Stimulated activated CD4-positive, alpha-beta T cell treated with anti-CD3 and anti-CD28 coated beads, Interleukin-15, amount 100 ng/mL, for 48 hours (primary cell): ENCODE data around the gene LTA4H.

Experiments used
- DNase-seq, 2 donors: peaks; one replicate each; pipeline ENCODE4 v3.0.0-alpha.2; 2020; ENCODE audit warnings: low read depth in 2 of 2

The LTA4H gene

DNA sequence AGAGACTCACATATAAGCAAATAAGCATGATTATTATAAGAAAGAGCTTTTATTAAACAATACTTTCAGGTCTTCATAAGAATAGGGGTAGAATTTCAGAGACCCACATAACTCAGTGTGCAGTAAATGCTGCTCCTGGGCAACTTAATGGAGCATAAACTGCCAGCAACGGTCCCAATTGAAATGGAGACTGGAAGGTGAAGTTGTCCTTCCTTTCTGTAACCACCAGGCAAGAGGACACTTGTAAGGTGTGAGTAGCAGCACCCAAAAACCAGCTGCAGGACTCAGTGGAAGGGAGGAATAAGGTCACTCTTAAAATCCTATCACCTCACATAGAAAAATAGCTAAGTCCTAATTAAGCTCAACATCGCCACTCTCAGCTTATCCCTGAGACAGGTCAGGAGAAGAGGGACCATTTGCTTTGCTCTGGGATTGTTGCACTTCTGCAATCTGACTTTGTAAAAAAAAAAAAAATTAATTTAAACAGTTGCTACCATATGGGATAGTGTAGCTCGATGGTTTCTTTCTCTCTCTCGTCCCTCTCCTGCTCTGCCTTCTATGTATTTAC is 22.7 kb upstream of the LTA4H start:
- no peak for DNase-seq

DNA sequence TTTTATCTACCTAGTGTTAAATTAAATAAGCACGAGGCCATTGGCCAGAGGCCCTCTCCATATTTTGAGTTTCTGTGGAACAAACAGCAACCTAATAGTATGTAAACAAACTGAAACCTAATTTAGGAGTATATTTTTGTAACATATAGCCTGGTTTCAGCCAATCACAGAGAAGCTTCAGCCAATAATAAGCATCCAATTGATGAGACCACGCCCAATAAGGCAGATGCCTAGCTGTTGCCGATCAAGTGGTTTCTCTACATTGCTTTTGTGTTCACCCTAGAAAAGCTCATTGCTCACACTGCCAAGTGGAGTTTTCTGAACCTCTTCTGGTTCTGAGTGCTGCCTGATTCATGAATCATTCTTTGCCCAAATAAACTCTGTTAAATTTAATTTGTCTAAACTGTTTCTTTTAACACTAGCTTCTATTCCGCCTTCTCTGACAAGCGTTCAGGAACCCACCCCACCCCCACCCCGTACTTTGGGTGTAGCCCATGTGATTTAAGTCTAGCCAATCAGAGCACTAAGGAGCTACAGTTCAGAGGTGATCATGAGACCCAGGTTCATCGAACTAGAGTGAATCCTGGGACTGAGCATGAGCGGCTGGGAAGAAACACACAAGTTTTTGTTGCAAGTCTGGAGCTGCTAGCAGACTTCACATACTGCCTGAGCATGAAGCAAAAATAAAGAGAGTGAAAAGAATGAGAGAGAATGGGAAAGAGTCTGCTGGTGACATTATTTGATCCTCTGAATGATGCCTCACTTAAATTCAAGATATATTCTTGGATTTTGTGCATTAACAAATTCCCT is 21.5 kb upstream of the LTA4H start:
- DNase-seq: no peak

DNA sequence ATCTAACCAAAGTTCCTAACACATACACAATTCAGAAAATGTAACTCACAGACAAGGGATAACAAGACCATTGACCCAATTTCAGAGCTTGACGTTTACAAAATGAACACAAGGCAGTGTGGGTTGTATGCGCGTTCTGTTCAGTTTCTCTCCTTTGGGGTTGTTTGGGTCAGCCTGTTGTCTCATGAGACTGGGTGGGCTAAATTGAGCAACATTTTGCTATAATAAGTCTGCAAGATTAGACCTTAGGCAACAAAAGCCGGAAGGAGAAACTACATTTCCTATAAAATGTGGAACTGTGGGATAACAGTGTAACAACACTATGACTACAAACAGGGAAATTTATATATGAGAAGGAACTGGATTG is 18.8 kb upstream of the LTA4H start:
- no peak for DNase-seq

DNA sequence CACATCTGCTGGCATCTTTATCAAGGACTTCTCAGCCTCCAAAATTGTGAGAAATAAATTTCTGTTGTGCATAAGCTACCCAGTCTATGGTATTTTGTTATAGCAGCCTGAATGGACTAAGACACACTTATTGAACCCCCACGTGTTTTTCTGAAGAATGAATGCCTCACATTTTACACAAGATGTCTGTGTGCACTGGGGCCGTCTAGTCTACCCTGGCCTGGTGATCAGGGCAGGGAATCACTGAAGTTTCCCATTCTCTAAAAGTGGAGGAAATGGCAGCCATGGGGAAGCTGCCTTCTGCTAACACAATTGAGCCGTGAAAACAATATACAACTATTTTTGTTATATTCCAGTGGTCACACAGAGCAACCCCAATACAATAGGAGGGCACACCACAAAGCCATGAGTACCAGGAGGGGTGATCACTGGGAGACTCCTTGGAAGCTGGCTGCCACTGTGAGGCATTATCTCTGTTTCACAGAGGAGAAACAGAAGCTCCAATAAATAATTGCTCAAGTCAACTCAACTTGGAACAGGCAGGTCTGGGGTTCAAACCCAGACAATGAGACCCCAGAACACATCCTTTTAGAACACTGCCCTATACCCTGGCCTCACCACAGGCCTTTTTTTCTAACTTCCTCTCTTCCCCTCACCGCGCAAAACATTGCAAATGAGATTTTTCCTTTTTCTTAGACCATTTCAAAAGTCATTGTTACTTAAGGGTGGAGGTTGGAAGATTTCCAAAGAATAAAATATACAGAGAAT is 18.3 kb upstream of the LTA4H start:
- no peak for DNase-seq

DNA sequence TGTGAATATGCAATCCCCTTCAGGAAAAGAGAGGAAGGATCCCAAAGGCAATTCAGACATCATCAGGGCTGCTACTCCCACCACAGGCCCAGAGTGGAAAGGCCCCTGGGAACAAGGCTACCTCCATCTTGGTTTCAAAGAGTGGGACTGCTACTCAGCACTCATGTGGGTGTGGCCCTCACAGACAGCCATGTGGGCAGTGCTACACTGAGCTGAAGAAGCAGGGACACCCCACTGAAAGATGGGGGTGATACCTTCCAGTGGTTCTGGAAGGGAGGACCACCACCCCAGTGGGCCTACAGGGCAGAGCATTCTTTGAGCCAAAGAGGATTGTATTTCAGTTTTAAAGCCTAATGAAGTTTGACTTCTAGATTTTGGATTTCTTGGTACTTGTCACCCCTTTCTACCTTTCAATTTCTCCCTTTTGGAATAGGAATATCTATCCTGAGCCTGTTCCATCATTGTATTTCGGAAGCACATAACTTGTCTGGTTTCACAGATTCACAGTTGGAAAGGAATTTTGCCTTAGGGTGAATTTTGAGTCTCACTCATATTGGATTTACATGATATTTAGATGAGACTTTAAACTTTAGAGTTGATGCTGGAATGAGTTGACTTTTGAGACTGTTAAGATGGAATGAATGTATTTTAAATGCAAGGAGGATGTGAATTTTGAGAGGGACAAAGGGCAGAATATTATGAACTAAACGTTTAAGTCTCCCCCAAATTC is 16.5 kb upstream of the LTA4H start:
- no peak for DNase-seq

DNA sequence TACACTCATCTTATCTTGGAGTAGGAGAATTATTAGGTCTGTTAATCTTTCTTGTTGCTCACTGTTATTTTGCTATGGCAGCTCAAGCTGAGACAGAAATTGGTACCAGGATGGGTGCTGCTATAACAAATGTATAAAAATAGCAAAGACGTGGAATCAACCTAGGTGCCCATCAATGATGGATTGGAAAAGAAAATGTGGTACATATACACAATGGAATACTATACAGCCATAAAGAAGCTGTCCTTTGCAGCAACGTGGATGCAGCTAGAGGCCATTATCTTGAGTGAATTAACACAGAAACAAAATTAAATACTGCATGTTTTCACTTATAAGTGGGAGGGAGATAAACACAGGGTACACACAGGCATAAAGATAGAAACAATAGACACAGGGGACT is 14.8 kb upstream of the LTA4H start:
- DNase-seq: no peak

DNA sequence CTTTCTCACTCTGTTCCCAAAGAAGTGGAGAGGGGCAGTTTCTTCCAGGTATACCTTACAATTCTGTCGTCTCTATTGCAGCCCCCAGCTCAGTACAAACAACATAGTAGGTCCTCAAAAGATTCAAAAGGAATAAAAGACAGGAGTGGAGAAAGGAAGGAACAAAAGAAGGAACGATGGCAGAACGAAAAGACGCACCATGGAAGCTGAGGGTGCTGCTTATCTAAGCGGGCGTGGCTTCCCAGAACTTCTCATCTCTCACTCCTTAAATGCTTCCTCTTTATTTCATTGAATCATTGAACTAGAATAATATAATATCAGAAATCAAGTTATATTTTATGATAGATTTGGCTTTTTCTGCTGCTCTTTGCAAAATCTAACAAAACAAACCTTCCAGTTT is 13.7 kb upstream of the LTA4H start:
- no peak for DNase-seq

DNA sequence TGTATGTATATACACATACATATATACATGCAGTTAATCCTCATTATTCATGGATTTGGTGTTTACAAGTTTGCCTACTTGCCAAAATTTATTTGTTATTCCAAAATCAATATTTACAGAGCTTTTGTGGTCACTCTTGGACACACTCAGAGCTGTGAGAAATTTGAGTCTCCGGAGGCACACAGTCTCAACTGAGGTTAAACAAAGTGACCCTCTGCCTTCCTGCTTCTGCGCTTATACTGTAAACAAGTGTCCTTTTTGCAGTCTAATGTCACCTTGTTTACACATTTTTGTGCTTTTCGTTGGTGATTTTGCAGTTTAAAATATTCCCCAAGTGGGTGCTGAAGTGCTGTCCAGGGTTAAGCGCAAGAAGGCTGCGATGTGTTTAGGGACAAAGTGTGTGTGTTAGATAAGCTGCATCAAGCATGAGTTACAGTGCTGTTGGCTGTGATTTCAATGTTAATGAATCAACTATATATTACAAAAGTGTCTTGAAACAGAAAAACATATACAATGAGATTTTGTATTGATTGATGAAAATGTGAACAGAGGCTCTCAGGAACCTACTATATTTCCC is 13.1 kb upstream of the LTA4H start:
- DNase-seq: no peak

DNA sequence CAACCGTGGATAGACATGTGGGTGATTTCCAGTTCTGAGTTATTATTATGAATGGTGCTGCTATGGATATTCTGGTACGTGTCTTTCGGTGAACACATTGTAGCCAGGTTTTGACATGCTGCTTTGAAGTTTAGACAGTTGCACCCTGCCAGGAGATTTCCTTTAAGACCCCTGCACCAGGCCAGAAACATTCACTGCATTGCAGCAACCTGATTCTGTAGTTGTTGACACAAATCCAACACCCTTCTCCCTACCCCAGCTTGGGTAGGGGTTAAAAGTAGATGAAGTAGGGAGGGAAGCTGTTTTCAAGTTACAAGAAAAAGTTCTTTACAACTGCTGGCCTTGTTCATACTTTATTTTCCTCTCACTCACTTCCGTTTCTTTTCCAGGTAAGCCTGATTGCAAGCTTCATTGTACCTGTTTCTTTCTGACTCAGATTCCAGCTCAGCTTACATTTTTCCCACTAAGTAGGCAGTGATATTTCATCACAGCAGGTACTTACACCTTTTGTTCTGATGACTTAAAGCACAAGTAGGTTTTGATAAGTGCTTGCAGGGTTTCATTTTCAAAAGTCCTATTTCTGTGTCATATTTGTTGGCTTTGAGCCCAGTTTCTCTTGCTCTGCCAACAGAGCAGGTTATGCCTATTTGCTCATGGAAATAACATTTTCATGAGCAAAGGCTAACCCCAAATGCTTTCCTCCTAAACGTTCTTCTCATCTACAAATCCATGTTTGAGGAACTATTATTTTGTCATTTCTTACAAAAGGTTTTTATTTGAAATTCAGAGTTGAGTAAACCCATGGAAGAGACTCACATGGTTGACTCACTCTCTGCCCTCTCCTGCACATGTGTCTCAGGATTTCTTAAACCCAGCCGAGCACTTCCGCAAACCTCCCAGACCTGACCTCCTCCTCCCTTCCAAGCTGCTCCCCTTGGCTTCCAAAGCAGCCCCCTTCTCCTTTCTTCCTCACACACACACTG is 12.1 kb upstream of the LTA4H start:
- no peak for DNase-seq

DNA sequence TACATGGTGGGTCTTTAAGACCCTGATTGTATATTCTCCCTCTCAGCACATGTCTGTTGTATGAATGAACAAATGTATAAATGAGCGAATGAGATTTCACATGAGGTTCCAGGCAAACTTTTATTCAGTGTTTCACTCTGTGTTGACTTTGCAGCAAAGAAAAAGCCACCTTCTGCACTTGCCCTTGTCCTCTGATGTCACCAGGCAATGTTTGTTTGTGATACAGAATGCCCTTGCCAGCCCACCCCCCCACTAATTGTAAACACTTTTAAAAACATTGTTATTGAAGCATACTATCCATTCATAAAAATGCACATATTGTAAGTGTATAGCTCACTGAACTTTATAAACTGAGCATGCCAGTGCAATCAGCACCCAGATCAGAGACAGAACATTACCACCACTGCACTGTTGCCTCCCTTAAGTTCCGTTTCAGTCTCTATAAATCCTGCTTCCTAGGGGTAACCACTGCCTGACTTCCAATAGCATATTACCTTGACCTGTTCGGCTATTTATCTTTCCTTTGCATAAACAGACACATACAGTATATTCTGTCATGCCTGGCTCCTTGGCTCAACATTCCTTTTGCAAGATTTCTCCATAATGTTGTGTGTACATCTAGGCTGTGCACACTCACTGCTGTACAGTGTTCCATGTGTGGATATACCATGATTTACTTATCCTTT is 11.3 kb upstream of the LTA4H start:
- no peak for DNase-seq

DNA sequence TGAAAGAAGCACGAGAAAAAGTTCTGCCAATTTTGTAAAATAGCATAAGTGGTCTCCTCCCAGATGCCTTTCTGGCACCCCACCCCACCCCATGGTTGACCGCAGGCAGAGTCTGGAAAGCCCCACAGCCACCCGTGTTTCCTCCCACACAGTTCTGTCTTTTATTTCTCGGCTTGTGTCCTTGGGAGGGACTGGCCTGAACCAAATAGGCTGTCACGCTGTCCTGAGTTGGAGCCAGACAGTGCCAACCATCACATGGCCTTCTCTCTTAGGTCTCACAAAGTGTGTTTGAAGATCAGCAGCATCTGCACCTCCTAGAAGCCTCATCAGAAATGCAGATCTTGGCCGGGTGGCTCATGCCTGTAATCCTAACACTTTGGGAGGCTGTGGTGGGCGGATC is 10.2 kb upstream of the LTA4H start:
- DNase-seq: no peak

DNA sequence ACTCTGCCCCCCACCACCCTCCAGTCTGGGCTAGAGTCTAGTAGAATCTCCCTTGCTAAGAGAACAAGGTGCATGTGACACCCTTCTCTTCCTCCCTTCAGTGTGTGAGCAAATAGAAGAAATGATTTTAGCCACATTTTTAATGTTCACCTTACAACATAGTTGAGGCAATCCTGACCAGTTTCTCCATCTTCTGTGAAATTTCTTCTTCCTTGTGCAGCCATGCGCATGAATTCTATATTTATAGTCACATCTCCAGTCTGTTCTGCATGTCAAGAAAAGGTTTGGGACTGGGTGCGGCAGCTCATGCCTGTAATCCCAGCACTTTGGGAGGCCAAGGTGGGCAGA is 9.5 kb upstream of the LTA4H start:
- DNase-seq: no peak

DNA sequence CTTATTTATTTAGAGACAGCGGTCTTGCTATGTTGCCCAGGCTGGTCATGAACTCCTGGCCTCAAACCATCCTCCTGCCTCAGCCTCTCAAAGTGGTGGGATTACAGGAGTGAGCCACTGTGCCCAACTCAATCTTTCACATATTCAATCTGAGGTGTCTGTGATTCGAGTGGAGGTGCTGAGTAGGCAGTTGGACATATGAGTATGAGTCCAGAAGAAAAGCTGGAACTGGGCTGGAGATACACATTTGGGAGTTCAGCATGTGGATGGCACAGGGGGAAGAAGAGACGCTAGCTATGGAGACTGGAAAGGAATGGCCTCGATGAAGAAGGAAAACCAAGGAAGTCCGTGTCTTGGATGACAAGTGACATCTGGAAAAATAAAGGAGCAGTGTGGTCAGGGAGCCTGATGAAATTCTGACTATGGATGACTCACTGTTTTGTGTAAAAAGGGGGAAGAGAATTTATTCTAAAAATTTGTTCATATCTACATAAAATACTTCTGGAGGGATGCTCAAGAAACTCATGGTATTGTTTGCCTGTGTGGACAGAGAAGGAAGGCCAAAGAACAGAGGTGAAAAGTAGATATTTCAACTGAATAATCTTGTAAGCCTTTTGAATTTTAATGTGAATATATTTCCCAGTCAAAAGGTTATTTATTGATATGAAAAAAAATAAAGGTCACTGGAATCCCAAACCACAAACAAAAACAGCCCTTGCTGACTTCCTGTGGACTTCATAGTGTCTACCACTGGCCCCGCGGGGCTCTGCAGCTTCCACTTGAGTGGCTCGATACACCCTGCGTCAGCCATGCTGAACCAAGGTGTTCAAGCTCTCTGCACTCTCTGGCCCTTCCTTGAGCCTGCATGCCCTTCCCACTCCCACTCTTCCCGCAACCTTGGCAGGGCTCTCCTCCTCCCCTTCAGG is 8.9 kb upstream of the LTA4H start:
- DNase-seq: no peak

DNA sequence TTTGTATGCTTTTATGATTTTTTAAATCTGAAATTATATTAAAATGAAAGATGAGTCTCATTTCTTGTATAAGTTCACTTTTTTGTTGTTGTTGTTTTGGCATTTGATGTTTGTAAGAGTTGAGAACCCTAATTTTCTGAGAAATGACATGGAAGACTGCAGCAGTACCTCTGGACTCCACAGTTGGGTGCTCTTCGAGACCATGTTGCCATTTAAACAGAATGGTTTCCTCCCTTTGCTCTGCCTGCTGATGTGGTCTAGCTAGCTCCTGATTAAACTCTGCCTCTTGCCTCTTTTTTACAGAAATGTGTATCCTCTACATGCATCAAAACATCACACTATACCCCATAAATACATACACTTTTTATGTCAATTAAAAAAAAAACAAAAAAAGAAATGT is 5.8 kb upstream of the LTA4H start:
- no peak for DNase-seq

DNA sequence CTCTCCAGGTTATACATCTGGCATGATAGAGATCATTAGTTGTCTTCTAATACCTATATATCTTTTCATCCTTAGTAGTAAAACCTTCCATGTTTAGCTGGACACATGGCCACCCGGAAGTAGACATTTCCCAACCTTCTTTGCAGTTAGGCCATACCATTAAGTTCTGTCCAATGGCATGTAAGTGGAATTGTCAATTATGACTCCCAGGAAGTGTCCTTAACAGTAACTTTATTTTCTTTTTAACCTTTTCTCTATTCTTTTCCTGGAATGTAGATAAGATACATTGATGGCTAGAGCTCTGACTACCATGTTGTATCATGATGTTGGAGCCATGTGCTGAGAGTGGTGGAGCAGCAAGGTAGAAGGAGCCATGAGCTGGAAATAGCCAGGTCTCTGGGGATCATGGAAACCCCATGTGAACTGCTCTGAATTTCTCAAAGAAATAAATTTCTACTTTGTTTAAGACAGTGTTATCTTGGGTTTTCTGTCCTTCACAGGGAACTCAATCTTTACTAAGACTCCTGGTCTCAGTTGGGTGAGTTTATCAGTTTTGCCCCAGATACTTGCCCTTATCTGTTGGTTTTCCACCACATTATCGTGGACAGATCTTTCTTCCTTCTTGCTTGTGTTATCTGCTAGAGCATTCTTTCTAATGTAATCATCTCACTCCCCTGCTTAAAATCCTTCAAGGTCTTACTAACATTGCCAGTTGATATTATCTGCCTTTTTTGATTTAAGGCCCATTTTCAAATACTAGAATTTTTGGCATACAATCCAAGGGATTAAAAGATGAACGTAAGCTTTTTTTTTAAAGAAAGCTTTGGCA is 5.1 kb upstream of the LTA4H start:
- no peak for DNase-seq

DNA sequence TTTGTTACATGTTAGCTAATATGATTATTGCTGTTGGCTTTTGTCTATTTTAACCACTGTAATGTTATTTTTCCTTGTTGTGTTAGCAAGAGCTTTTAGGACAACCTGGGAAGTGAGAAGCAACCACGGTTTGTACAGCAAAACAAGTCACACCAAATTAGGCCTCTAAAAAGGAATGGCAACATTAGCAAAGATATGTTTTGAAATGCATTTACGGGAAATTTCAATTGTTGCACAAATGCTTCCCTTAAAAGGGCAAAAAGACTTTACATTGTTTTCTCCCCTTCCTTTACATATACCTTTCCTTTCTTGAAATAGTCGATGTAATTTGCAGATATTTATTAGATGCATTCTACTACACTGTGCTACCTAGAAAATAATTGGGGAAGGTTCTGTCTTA is 4.1 kb upstream of the LTA4H start:
- DNase-seq: no peak

DNA sequence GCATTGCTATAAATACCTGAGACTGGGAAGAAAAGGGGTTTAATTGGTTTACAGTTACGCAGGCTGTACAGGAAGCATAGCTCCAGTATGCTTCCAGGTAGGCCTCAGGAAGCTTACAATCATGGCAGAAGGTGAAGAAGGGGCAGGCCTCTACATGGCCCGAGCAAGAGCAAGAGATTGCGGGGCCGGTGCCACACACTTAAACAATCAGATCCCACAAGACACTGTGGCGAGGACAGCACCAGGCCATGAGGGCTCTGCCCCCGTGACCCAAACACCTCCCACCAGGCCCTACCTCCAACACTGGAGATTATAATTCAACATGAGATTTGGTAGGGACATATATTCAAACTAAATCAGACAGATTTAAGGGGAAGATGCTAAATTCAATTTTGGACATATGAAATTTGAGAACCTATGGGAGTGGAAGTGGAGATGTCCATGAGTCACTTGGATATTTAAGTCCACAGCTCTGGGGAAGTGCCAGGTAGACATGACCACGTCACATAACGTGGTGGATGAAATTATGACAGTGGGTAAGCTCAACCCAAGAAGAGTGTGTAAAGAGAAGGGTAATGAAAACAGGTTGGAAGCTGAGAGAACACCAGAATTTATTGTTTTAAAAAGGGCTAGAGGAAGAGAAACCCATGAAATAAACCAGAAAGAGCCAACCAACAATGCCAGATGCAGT is 1.5 kb upstream of the LTA4H start:
- no peak for DNase-seq
